Peyer's patch (tissue), 4 donors: ENCODE data around the gene PEX10. TPM values are rescaled to one million over a fixed set of nuclear protein-coding genes. Genes with fewer than 3 reads are reported as not detected.

ENCODE experiments used
- DNase-seq, 3 donors: peaks; one replicate each; pipeline ENCODE4 v3.0.0-alpha.2; 2017 to 2019
- H3K27ac ChIP-seq, 4 donors: fragments of 200-600 bp; sonication (generic); one replicate each; pipeline ENCODE4 v1.5.1; 2016 to 2019
- H3K27me3 ChIP-seq, 2 donors: fragments of 200-600 bp; sonication (generic); one replicate each; pipeline ENCODE4 v1.5.1; 2019
- H3K36me3 ChIP-seq, 3 donors: fragments of 200-600 bp; sonication (generic); one replicate each; pipeline ENCODE4 v1.5.1; 2016 to 2019
- H3K4me1 ChIP-seq, 4 donors: fragments of 200-600 bp; sonication (generic); one replicate each; pipeline ENCODE4 v1.5.1; 2016 to 2019
- H3K4me3 ChIP-seq, 4 donors: fragments of 200-600 bp; sonication (generic); 1 replicate in 3 of 4; 2 replicates in 1 of 4; pipeline ENCODE4 v1.5.1; 2016 to 2019; ENCODE audit warnings: mild to moderate bottlenecking in 1 of 4
- H3K9me3 ChIP-seq, 4 donors: fragments of 200-600 bp; sonication (generic); one replicate each; pipeline ENCODE4 v1.5.1; 2016 to 2019; ENCODE audit warnings: mild to moderate bottlenecking in 1 of 4
- POLR2A ChIP-seq, 2 donors: fragments of 450-650 bp; IDR thresholded peaks; one replicate each; pipeline ENCODE4 v1.5.1; 2017; ENCODE audit warnings: antibody characterized with exemption in 2 of 2, mild to moderate bottlenecking in 2 of 2, moderate library complexity in 2 of 2
- total RNA-seq, 4 donors: library from RNA; depleted of rRNA; stranded (reverse); fragments of >200 nt; gene quantifications; one replicate each; pipeline ENCODE4 v1.1.0, GENCODE V29; 2016
- TF ChIP-seq, protein P1 (sequence below), 6 experiments: fragments of 450-650 bp in 4 of 6; fragments of 200-600 bp in 2 of 6; sonication (generic) in 1 of 6; IDR thresholded peaks; one replicate each; pipeline ENCODE4 v1.5.1; 2017 to 2019; ENCODE audit warnings: antibody characterized with exemption in 6 of 6, mild to moderate bottlenecking in 3 of 6, moderate library complexity in 1 of 6

PEX10 gene
- total RNA-seq, 4 donors from 2014 or later = 16.9 to 29.6 (median 19.9) TPM

DNA sequence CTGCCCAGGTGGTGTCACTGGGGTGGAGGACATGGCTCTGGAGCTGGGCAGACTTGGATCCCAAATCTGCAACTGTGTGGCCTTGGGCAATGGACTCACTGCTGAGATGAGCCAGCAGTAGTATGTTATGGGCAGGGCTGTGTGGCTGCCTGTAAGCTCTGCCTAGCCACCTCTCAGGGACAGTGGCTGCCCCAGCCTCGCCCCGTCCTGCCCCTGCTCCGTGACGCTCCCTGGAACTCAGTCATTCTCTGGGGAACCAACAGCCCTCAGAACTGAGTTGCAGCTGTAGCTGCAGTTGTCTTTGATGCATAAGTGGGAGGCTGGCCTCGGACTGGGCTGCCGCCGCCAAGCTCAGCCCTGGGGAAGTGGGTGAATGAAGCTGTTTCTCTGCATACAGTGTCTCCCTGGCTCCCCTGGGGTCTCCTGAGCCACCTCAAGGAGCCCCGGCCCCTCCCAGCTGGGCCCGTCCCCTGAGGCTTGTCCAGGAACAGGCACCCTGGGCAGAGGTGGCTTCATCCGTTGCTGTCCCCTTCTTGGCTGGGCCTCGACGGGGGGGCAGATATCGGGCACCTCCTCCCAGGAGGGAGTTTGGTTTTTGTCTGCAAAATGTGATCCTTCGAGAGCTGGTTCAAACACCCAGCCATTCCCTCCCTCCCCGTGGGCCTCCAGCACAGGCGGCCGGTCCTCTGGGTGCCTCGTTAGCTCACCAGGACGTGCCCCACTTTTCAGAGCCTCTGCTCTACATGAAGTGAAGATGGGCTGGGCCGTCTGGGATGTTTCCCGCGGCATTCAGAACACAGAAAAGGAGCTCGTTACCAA is 37.5 kb upstream of the PEX10 start:
- Histone ChIP-seq H3K9me3 (no peaks in the 10 kb centered on the region), H3K27ac (no peak overlapping the region), H3K27me3 (no peaks in the 10 kb centered on the region), H3K4me1 (no peaks in the 10 kb centered on the region), H3K4me3 (no peak overlapping the region), H3K36me3 (no peaks in the 10 kb centered on the region)
- no peak for DNase-seq
- no peak for TF ChIP-seq POLR2A (IDR thresholded peaks at IDR 0.05)
- TF ChIP-seq, protein P1, sequence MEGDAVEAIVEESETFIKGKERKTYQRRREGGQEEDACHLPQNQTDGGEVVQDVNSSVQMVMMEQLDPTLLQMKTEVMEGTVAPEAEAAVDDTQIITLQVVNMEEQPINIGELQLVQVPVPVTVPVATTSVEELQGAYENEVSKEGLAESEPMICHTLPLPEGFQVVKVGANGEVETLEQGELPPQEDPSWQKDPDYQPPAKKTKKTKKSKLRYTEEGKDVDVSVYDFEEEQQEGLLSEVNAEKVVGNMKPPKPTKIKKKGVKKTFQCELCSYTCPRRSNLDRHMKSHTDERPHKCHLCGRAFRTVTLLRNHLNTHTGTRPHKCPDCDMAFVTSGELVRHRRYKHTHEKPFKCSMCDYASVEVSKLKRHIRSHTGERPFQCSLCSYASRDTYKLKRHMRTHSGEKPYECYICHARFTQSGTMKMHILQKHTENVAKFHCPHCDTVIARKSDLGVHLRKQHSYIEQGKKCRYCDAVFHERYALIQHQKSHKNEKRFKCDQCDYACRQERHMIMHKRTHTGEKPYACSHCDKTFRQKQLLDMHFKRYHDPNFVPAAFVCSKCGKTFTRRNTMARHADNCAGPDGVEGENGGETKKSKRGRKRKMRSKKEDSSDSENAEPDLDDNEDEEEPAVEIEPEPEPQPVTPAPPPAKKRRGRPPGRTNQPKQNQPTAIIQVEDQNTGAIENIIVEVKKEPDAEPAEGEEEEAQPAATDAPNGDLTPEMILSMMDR (IDR thresholded peaks at IDR 0.05) = no peak

DNA sequence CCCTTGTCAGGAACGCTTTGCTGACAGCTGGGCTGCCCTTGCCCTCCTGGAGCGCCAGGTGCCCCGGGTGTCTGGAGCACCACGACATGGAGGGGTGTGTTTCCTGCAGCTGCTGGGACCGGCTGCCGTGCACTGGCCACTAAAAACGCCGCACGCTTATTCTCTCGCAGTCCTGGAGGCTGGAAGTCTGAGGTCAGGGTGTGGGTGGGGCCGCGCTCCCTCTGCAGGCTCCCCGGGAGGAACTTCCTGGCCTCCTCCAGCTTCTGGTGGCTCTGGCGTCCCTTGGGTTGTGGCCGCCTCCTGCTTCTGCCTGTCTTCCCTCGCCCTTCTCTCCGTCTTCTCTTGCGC is 35.7 kb upstream of the PEX10 start:
- Histone ChIP-seq H3K27ac (no peak overlapping the region), H3K9me3 (no peaks in the 10 kb centered on the region), H3K27me3 (peaks cover 0 to 8% of the 10 kb centered on the region in 2 donors), H3K4me1 (peaks cover 0 to 5% (median 0%) of the 10 kb centered on the region in 4 donors), H3K4me3 (no peak overlapping the region), H3K36me3 (no peaks in the 10 kb centered on the region)
- no peak for DNase-seq
- TF ChIP-seq POLR2A (IDR thresholded peaks at IDR 0.05) = no peak
- TF ChIP-seq, protein P1 (IDR thresholded peaks at IDR 0.05) = no peak

DNA sequence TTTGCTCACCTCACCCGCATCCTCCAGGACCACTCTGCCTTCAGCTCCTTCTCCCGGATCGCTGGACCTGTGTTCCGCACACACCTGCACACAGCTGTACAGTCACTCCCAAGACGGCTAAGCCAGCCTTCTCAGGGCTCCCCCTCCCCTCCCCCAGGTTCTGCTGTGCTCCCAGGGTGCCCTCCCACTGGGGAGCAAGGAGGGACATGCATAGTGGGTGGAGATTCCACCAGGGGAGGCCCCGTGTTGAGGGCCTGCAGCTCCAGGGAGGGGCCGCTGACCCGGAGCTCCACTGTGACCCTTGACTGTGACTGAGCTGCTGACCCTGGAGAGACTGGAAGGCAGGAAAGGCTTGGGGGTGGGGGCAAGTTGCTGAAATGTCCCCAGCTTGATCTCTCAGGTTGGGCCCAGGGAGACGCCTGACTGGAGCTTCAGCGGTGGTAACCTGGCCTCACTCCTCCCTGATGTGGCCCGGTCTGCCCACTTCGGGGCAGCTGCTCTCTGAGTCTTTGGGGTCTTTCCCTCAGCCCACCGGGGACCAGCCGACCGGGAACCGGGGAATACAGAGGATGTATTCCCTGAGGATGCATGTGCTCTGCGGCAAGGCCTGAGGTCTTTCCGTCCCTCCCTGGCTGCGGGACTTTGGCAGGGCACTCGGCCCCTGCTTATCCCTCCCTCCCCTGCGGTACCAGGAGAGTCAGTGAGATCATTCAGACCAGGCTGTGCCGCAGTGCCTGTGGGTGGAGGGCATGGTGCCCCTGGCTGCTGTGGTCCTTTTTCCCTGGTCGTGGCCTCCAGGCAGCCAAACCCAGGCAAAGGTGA is 35.1 kb upstream of the PEX10 start:
- H3K36me3 ChIP-seq = no peaks in the 10 kb centered on the region
- no peak overlapping the region for H3K4me3 ChIP-seq
- no peak for DNase-seq
- TF ChIP-seq POLR2A (IDR thresholded peaks at IDR 0.05) = no peak
- TF ChIP-seq, protein P1 (IDR thresholded peaks at IDR 0.05) = no peak
- H3K4me1 ChIP-seq = peaks cover 0 to 5% (median 0%) of the 10 kb centered on the region in 4 donors
- peaks cover 0 to 12% of the 10 kb centered on the region in 2 donors for H3K27me3 ChIP-seq
- H3K27ac ChIP-seq = no peak overlapping the region
- no peaks in the 10 kb centered on the region for H3K9me3 ChIP-seq

DNA sequence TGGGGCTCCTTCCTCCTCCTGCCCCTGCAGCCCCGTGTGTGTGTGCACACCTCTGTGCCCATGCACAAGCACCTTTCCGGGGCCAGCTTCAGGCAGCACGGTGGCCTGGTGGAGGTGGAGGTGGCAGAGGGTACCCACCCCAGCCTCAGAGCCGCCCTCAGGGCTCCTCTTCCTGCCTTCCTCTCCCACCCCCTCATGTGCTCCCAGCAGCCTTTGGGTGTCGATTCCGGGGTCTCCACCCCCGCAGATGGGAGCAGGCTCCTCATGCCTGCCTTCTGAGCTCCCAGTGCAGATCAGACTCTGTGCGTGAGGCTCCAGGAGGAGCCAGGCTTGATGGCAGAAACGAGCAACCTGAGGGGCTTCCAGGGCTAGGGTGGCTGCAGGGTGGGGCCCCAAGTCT is 34.5 kb upstream of the PEX10 start:
- H3K4me1 ChIP-seq = peaks cover 0 to 5% (median 0%) of the 10 kb centered on the region in 4 donors
- H3K36me3 ChIP-seq = no peaks in the 10 kb centered on the region
- peaks cover 0 to 12% of the 10 kb centered on the region in 2 donors for H3K27me3 ChIP-seq
- H3K4me3 ChIP-seq = no peak overlapping the region
- no peak overlapping the region for H3K27ac ChIP-seq
- TF ChIP-seq POLR2A (IDR thresholded peaks at IDR 0.05) = no peak
- TF ChIP-seq, protein P1 (IDR thresholded peaks at IDR 0.05) = no peak
- no peak for DNase-seq
- H3K9me3 ChIP-seq = no peaks in the 10 kb centered on the region

DNA sequence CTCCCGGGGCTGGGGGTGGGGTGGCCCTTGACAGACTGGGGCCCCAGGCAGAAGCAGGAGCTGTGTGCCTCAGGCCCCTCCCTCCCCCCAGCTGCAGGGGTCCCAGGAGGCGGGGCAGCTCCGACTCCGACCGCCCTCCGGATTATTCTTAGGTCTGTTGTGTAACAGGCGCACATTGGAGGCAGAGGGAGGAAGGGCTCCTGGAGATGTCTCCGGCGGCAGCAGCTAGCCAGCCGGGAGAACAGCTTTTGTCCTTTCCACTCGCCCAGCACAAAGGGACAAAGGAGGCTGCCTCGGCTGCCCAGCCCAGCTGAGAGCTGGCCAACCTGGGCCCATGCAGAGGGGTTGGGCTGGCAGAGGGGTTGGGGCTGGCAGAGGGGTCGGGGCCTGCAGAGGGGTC is 34.0 kb upstream of the PEX10 start:
- TF ChIP-seq, protein P1 (IDR thresholded peaks at IDR 0.05) = no peak
- no peak for TF ChIP-seq POLR2A (IDR thresholded peaks at IDR 0.05)

More for the DNA sequence above, 34.0 kb upstream of the PEX10 start:
- H3K4me1 ChIP-seq = peaks cover 0 to 5% (median 0%) of the 10 kb centered on the region in 4 donors
- H3K36me3 ChIP-seq = no peaks in the 10 kb centered on the region
- H3K27ac ChIP-seq = no peak overlapping the region
- no peak for DNase-seq
- no peak overlapping the region for H3K4me3 ChIP-seq
- peaks cover 0 to 12% of the 10 kb centered on the region in 2 donors for H3K27me3 ChIP-seq
- no peaks in the 10 kb centered on the region for H3K9me3 ChIP-seq
